ENCODE measurements around the gene GRID2.

GRID2 gene

GRCh38 chr4:93658443-93658842 lies 1354.7 kb downstream of the GRID2 start:
- Histone ChIP-seq H3K4me2 (ENCODE audit: insufficient read depth, low read length, poor library complexity, severe bottlenecking) (no peak overlapping the region), H3K23ac (ENCODE audit: low read depth, low read length, poor library complexity) (no peak overlapping the region), H2AK5ac (ENCODE audit: low read depth, low read length) (no peak overlapping the region), H3K4me1 (ENCODE audit: control insufficient read depth in 2 of 2, insufficient read depth in 1 of 2, low read depth in 1 of 2, low read length in 2 of 2) (no peaks in the 10 kb centered on the region), H3K4me3 (ENCODE audit: low read length in 2 of 2) (no peak overlapping the region), H4K91ac (ENCODE audit: low read depth, low read length, poor library complexity) (no peak overlapping the region), H2BK12ac (ENCODE audit: low read length) (no peak overlapping the region), H2BK5ac (ENCODE audit: low read length) (no peak overlapping the region), H3K27ac (replicated peaks; ENCODE audit: low read length) (no peak overlapping the region), H3K14ac (ENCODE audit: low read length) (no peak overlapping the region), H3K27me3 (ENCODE audit: control insufficient read depth in 3 of 3, insufficient read depth in 3 of 3, low read depth in 1 of 3, low read length in 3 of 3) (no peaks in the 10 kb centered on the region), H4K8ac (ENCODE audit: low read depth, low read length) (no peak overlapping the region), H3K18ac (ENCODE audit: low read length) (no peak overlapping the region), H2BK120ac (ENCODE audit: low read depth, low read length) (no peak overlapping the region), H3K4ac (ENCODE audit: low read length) (no peak overlapping the region), H3K9ac (ENCODE audit: low read depth, low read length, poor library complexity) (no peak overlapping the region), H3K36me3 (replicated peaks in 1 of 2; ENCODE audit: control insufficient read depth in 2 of 2, insufficient read depth in 2 of 2, low read length in 2 of 2) (no peaks in the 10 kb centered on the region), H3K9me3 (replicated peaks in 1 of 2; ENCODE audit: control insufficient read depth in 2 of 2, insufficient read depth in 1 of 2, low read depth in 1 of 2, low read length in 2 of 2) (no peaks in the 10 kb centered on the region), H2BK15ac (ENCODE audit: low read length) (no peak overlapping the region), H3K79me1 (ENCODE audit: low read depth, low read length) (no peaks in the 10 kb centered on the region), H2AFZ (ENCODE audit: low read length) (no peak overlapping the region)
- no CpG with 5 or more reads among the region's 3 CpGs for WGBS, 2 donors (ENCODE audit: extremely low coverage in 2 of 2, insufficient read length in 2 of 2, insufficient replicate concordance in 1 of 2)
- DNase-seq (ENCODE audit: low spot score): no peak

DNA sequence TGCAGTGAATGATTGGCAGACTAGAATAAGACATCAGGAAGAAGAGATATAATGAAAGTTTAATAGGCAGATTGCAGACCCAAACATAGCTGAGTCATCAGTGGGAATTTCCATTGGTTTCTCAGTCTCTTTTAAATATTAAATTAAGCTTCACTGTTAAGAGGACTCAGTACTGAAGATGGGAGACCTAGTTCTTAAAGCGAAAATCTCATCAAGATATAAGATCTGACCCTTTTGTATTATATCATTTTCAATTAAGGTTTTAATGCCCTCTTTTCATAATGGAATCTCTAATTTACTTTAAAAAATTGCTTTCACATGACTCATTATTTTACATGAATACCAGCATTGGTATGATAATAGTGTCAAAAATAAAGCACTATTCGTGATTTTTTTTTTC lies 1355.9 kb downstream of the GRID2 start:
- Histone ChIP-seq H4K91ac (ENCODE audit: low read depth, low read length, poor library complexity) (no peak overlapping the region), H2BK15ac (ENCODE audit: low read length) (no peak overlapping the region), H3K18ac (ENCODE audit: low read length) (no peak overlapping the region), H2BK5ac (ENCODE audit: low read length) (no peak overlapping the region), H3K4me1 (ENCODE audit: control insufficient read depth in 2 of 2, insufficient read depth in 1 of 2, low read depth in 1 of 2, low read length in 2 of 2) (no peaks in the 10 kb centered on the region), H3K27me3 (ENCODE audit: control insufficient read depth in 3 of 3, insufficient read depth in 3 of 3, low read depth in 1 of 3, low read length in 3 of 3) (no peaks in the 10 kb centered on the region), H4K8ac (ENCODE audit: low read depth, low read length) (no peak overlapping the region), H3K4ac (ENCODE audit: low read length) (no peak overlapping the region), H3K4me2 (ENCODE audit: insufficient read depth, low read length, poor library complexity, severe bottlenecking) (no peak overlapping the region), H2AK5ac (ENCODE audit: low read depth, low read length) (no peak overlapping the region), H3K9me3 (replicated peaks in 1 of 2; ENCODE audit: control insufficient read depth in 2 of 2, insufficient read depth in 1 of 2, low read depth in 1 of 2, low read length in 2 of 2) (no peaks in the 10 kb centered on the region), H2BK12ac (ENCODE audit: low read length) (no peak overlapping the region), H3K4me3 (ENCODE audit: low read length in 2 of 2) (no peak overlapping the region), H3K9ac (ENCODE audit: low read depth, low read length, poor library complexity) (no peak overlapping the region), H3K23ac (ENCODE audit: low read depth, low read length, poor library complexity) (no peak overlapping the region), H3K36me3 (replicated peaks in 1 of 2; ENCODE audit: control insufficient read depth in 2 of 2, insufficient read depth in 2 of 2, low read length in 2 of 2) (no peaks in the 10 kb centered on the region), H3K79me1 (ENCODE audit: low read depth, low read length) (no peaks in the 10 kb centered on the region), H3K27ac (replicated peaks; ENCODE audit: low read length) (no peak overlapping the region), H3K14ac (ENCODE audit: low read length) (no peak overlapping the region), H2BK120ac (ENCODE audit: low read depth, low read length) (no peak overlapping the region), H2AFZ (ENCODE audit: low read length) (no peak overlapping the region)
- no CpG with 5 or more reads among the region's 2 CpGs for WGBS, 2 donors (ENCODE audit: extremely low coverage in 2 of 2, insufficient read length in 2 of 2, insufficient replicate concordance in 1 of 2)
- DNase-seq (ENCODE audit: low spot score): no peak

DNA sequence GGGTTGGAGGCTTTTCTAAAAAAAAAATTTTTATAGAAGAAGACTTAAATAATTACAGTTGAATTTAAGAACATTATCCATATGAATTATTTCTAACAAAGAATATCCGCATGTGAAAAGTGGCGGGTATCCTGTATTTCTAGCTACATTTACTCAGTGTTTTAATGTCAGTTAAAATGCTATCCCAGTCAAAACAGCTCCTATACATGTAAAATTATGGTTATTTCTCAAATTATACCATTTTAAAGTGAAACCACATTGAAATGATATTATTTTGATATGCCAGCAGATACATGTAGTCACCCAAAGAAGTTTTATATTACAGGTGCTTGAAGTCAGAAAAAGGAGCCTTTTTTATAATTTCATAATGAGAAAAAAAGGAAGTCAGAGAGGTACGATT lies 1356.3 kb downstream of the GRID2 start:
- Histone ChIP-seq H3K4me2 (ENCODE audit: insufficient read depth, low read length, poor library complexity, severe bottlenecking) (no peak overlapping the region), H3K9me3 (replicated peaks in 1 of 2; ENCODE audit: control insufficient read depth in 2 of 2, insufficient read depth in 1 of 2, low read depth in 1 of 2, low read length in 2 of 2) (no peaks in the 10 kb centered on the region), H2AK5ac (ENCODE audit: low read depth, low read length) (no peak overlapping the region), H4K91ac (ENCODE audit: low read depth, low read length, poor library complexity) (no peak overlapping the region), H3K4me3 (ENCODE audit: low read length in 2 of 2) (no peak overlapping the region), H3K14ac (ENCODE audit: low read length) (no peak overlapping the region), H2BK5ac (ENCODE audit: low read length) (no peak overlapping the region), H3K4ac (ENCODE audit: low read length) (no peak overlapping the region), H3K18ac (ENCODE audit: low read length) (no peak overlapping the region), H2BK15ac (ENCODE audit: low read length) (no peak overlapping the region), H3K23ac (ENCODE audit: low read depth, low read length, poor library complexity) (no peak overlapping the region), H3K27me3 (ENCODE audit: control insufficient read depth in 3 of 3, insufficient read depth in 3 of 3, low read depth in 1 of 3, low read length in 3 of 3) (no peaks in the 10 kb centered on the region), H3K79me1 (ENCODE audit: low read depth, low read length) (no peaks in the 10 kb centered on the region), H3K27ac (replicated peaks; ENCODE audit: low read length) (no peak overlapping the region), H4K8ac (ENCODE audit: low read depth, low read length) (no peak overlapping the region), H3K36me3 (replicated peaks in 1 of 2; ENCODE audit: control insufficient read depth in 2 of 2, insufficient read depth in 2 of 2, low read length in 2 of 2) (no peaks in the 10 kb centered on the region), H3K4me1 (ENCODE audit: control insufficient read depth in 2 of 2, insufficient read depth in 1 of 2, low read depth in 1 of 2, low read length in 2 of 2) (no peaks in the 10 kb centered on the region), H2BK120ac (ENCODE audit: low read depth, low read length) (no peak overlapping the region), H2AFZ (ENCODE audit: low read length) (no peak overlapping the region), H3K9ac (ENCODE audit: low read depth, low read length, poor library complexity) (no peak overlapping the region), H2BK12ac (ENCODE audit: low read length) (no peak overlapping the region)
- no CpG with 5 or more reads among the region's 3 CpGs for WGBS, 2 donors (ENCODE audit: extremely low coverage in 2 of 2, insufficient read length in 2 of 2, insufficient replicate concordance in 1 of 2)
- no peak for DNase-seq (ENCODE audit: low spot score)

- H3K23ac ChIP-seq (ENCODE audit: low read depth, low read length, poor library complexity): no peak overlapping the region
- H3K18ac ChIP-seq (ENCODE audit: low read length): no peak overlapping the region
- H3K36me3 ChIP-seq (replicated peaks in 1 of 2; ENCODE audit: control insufficient read depth in 2 of 2, insufficient read depth in 2 of 2, low read length in 2 of 2): no peaks in the 10 kb centered on the region
Observed at GRCh38 chr4:93670434-93670833, 1366.7 kb downstream of the GRID2 start.

More at GRCh38 chr4:93670434-93670833, 1366.7 kb downstream of the GRID2 start:
- Histone ChIP-seq H3K9ac (ENCODE audit: low read depth, low read length, poor library complexity) (no peak overlapping the region), H3K9me3 (replicated peaks in 1 of 2; ENCODE audit: control insufficient read depth in 2 of 2, insufficient read depth in 1 of 2, low read depth in 1 of 2, low read length in 2 of 2) (no peaks in the 10 kb centered on the region), H2BK15ac (ENCODE audit: low read length) (no peak overlapping the region), H3K27ac (replicated peaks; ENCODE audit: low read length) (no peak overlapping the region), H3K27me3 (ENCODE audit: control insufficient read depth in 3 of 3, insufficient read depth in 3 of 3, low read depth in 1 of 3, low read length in 3 of 3) (no peaks in the 10 kb centered on the region), H2BK5ac (ENCODE audit: low read length) (no peak overlapping the region), H3K4me1 (ENCODE audit: control insufficient read depth in 2 of 2, insufficient read depth in 1 of 2, low read depth in 1 of 2, low read length in 2 of 2) (no peaks in the 10 kb centered on the region), H2BK12ac (ENCODE audit: low read length) (no peak overlapping the region), H3K4me3 (ENCODE audit: low read length in 2 of 2) (no peak overlapping the region), H4K91ac (ENCODE audit: low read depth, low read length, poor library complexity) (no peak overlapping the region), H3K4ac (ENCODE audit: low read length) (no peak overlapping the region), H4K8ac (ENCODE audit: low read depth, low read length) (no peak overlapping the region), H2AK5ac (ENCODE audit: low read depth, low read length) (no peak overlapping the region), H2AFZ (ENCODE audit: low read length) (no peak overlapping the region), H3K14ac (ENCODE audit: low read length) (no peak overlapping the region), H3K4me2 (ENCODE audit: insufficient read depth, low read length, poor library complexity, severe bottlenecking) (no peak overlapping the region), H3K79me1 (ENCODE audit: low read depth, low read length) (no peaks in the 10 kb centered on the region), H2BK120ac (ENCODE audit: low read depth, low read length) (no peak overlapping the region)
- no CpG with 5 or more reads among the region's 2 CpGs for WGBS, 2 donors (ENCODE audit: extremely low coverage in 2 of 2, insufficient read length in 2 of 2, insufficient replicate concordance in 1 of 2)
- no peak for DNase-seq (ENCODE audit: low spot score)

Data from neuronal stem cell (in vitro differentiated cells).